GM12872 (cell line): Measurements from ENCODE around the gene SND1.

Experiments
- TF ChIP-seq, protein P1 (sequence below): IDR thresholded peaks from 3 replicates; pipeline ENCODE4 v1.5.1; 2011; ENCODE audit warnings: low read depth, mild to moderate bottlenecking, low read length, moderate library complexity; ENCODE audit not compliant: insufficient read depth

The SND1 gene

GRCh38 chr7:128098629-128099028 is 446.6 kb downstream of the SND1 start:
- TF ChIP-seq, protein P1, sequence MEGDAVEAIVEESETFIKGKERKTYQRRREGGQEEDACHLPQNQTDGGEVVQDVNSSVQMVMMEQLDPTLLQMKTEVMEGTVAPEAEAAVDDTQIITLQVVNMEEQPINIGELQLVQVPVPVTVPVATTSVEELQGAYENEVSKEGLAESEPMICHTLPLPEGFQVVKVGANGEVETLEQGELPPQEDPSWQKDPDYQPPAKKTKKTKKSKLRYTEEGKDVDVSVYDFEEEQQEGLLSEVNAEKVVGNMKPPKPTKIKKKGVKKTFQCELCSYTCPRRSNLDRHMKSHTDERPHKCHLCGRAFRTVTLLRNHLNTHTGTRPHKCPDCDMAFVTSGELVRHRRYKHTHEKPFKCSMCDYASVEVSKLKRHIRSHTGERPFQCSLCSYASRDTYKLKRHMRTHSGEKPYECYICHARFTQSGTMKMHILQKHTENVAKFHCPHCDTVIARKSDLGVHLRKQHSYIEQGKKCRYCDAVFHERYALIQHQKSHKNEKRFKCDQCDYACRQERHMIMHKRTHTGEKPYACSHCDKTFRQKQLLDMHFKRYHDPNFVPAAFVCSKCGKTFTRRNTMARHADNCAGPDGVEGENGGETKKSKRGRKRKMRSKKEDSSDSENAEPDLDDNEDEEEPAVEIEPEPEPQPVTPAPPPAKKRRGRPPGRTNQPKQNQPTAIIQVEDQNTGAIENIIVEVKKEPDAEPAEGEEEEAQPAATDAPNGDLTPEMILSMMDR, result no peak

DNA sequence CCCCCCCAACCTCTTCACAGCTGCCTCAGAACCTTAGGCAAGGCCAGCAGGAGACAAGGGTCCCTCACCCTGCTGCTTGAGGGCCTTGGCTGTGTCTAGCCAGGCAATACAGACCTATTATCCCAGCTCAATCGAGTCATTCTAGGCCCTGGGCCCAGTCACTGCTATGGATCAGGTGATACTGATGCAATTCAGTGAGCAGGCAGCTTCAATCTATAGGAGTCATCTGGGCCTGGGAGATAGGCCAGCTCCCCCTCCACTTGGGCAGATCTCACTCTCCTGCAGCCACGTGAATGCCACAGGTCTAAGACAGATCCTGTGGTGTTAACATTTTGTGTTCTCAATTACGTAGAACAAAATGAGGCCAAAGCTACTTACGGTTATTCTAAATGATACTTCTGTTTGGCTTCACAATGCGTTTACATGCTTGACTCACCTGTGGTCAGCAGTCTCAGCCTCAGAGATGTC is 447.2 kb downstream of the SND1 start:
- TF ChIP-seq, protein P1, result no peak

GRCh38 chr7:128100225-128100948 is 448.4 kb downstream of the SND1 start:
- TF ChIP-seq, protein P1, result no peak

- TF ChIP-seq, protein P1, result no peak
Observed at GRCh38 chr7:128100949-128101713, 449.1 kb downstream of the SND1 start.

- TF ChIP-seq, protein P1, result no peak
Observed at GRCh38 chr7:128102490-128103291, 450.7 kb downstream of the SND1 start.

GRCh38 chr7:128103498-128104107 is 451.6 kb downstream of the SND1 start:
- TF ChIP-seq, protein P1, result no peak
